IMR-90 (cell line): ENCODE data around the gene MADD. TPM values are rescaled to one million over a fixed set of nuclear protein-coding genes. Genes with fewer than 3 reads are reported as not detected.

Source experiments
- ATAC-seq: fragments of 200-7000 bp; cut with Tn5 transposase; 2 replicates; pipeline ENCODE4 v1.9.1; 2020; ENCODE audit warnings: low read depth, mild to moderate bottlenecking, moderate library complexity
- BruUV-seq: library from RNA; stranded (reverse); fragments of 400-500 nt; replicated peaks from 2 replicates; lab custom pipeline; 2021; lab: Mats Ljungman, UMichigan
- CTCF ChIA-PET: fragments of 300-600 bp; formaldehyde crosslinking; extraction: SDS; loops from one replicate; lab custom pipeline; 2021; ENCODE audit warnings: antibody characterized with exemption; lab: Yijun Ruan, JAX
- POLR2A ChIA-PET: fragments of 300-600 bp; sonication (Branson Sonifier 250); formaldehyde crosslinking; loops from one replicate; lab custom pipeline; 2022; ENCODE audit warnings: antibody characterized with exemption; ENCODE audit not compliant: unreplicated experiment; lab: Charles Lee
- DNase-seq: peaks from one replicate; pipeline ENCODE4 v3.0.0; 2013
- H2AFZ ChIP-seq: replicated peaks from 2 replicates; pipeline ENCODE3; 2013; ENCODE audit warnings: low read length, mild to moderate bottlenecking; ENCODE audit not compliant: poor library complexity
- H2AK5ac ChIP-seq: 2 replicates; pipeline ENCODE4 v1.6.1; 2013; ENCODE audit warnings: low read depth, low read length, inconsistent platforms
- H2AK9ac ChIP-seq: replicated peaks from 2 replicates; pipeline ENCODE3; 2013; ENCODE audit warnings: mild to moderate bottlenecking, low read depth, low read length, moderate library complexity; ENCODE audit not compliant: poor library complexity
- H2BK120ac ChIP-seq: 2 replicates; pipeline ENCODE4 v1.6.1; 2013; ENCODE audit warnings: low read depth, low read length, inconsistent platforms
- H2BK15ac ChIP-seq: 3 replicates; pipeline ENCODE4 v1.6.1; 2013; ENCODE audit warnings: low read depth, low read length, inconsistent platforms
- H2BK20ac ChIP-seq: 2 replicates; pipeline ENCODE4 v1.6.1; 2013; ENCODE audit warnings: low read depth, mild to moderate bottlenecking, inconsistent platforms, low read length, moderate library complexity
- H2BK5ac ChIP-seq: 2 replicates; pipeline ENCODE4 v1.6.1; 2013; ENCODE audit warnings: mild to moderate bottlenecking, low read depth, low read length, inconsistent platforms; ENCODE audit not compliant: poor library complexity, severe bottlenecking
- H3K14ac ChIP-seq: replicated peaks from 2 replicates; pipeline ENCODE4 v1.6.1; 2013; ENCODE audit warnings: low read depth, low read length, inconsistent platforms
- H3K18ac ChIP-seq: 2 replicates; pipeline ENCODE4 v1.6.1; 2013; ENCODE audit warnings: low read depth, low read length, control low read depth
- H3K23ac ChIP-seq: 2 replicates; pipeline ENCODE4 v1.6.1; 2013; ENCODE audit warnings: low read depth, low read length, inconsistent platforms
- H3K27ac ChIP-seq: 2 replicates; pipeline ENCODE4 v1.5.1; 2013; ENCODE audit warnings: mild to moderate bottlenecking, control low read depth, low read length; ENCODE audit not compliant: insufficient read depth
- H3K27me3 ChIP-seq: 2 replicates; pipeline ENCODE4 v1.6.1; 2013; ENCODE audit warnings: low read length; ENCODE audit not compliant: control insufficient read depth, insufficient read depth
- H3K36me3 ChIP-seq: 2 replicates; pipeline ENCODE4 v1.6.1; 2013; ENCODE audit warnings: low read length, mixed read lengths; ENCODE audit not compliant: control insufficient read depth, insufficient read depth
- H3K4ac ChIP-seq: 2 replicates; pipeline ENCODE4 v1.6.1; 2013; ENCODE audit warnings: low read depth, low read length, inconsistent platforms
- H3K4me1 ChIP-seq: 2 replicates; pipeline ENCODE4 v1.6.1; 2013; ENCODE audit warnings: low read length, mixed read lengths; ENCODE audit not compliant: control insufficient read depth, insufficient read depth
- H3K4me2 ChIP-seq: 2 replicates; pipeline ENCODE4 v1.6.1; 2013; ENCODE audit warnings: low read depth, mild to moderate bottlenecking, control low read depth, low read length, moderate library complexity
- H3K4me3 ChIP-seq: 2 replicates; pipeline ENCODE4 v1.5.1; 2013; ENCODE audit warnings: low read depth, mild to moderate bottlenecking, control low read depth, low read length, moderate library complexity; ENCODE audit not compliant: insufficient read depth
- H3K56ac ChIP-seq: 2 replicates; pipeline ENCODE4 v1.6.1; 2013; ENCODE audit warnings: low read length, inconsistent platforms; ENCODE audit not compliant: insufficient read depth; ENCODE audit errors: extremely low read depth
- H3K79me1 ChIP-seq, 2 experiments: 2 replicates each; pipeline ENCODE4 v1.6.1; 2013; ENCODE audit warnings: low read length in 2 of 2, inconsistent platforms in 1 of 2, low read depth in 1 of 2
- H3K9ac ChIP-seq: 2 replicates; pipeline ENCODE4 v1.6.1; 2013; ENCODE audit warnings: low read depth, low read length, control low read depth
- H3K9me1 ChIP-seq: 2 replicates; pipeline ENCODE4 v1.6.1; 2013; ENCODE audit warnings: low read length, inconsistent platforms; ENCODE audit not compliant: insufficient read depth
- H3K9me3 ChIP-seq: 2 replicates; pipeline ENCODE4 v1.6.1; 2013; ENCODE audit warnings: low read length; ENCODE audit not compliant: control insufficient read depth, insufficient read depth
- H4K20me1 ChIP-seq: 2 replicates; pipeline ENCODE4 v1.6.1; 2013; ENCODE audit warnings: low read length, inconsistent platforms; ENCODE audit not compliant: insufficient read depth
- H4K5ac ChIP-seq: 2 replicates; pipeline ENCODE4 v1.6.1; 2013; ENCODE audit warnings: mild to moderate bottlenecking, low read depth, low read length, control low read depth
- H4K8ac ChIP-seq, 2 experiments: 2 replicates each; pipeline ENCODE4 v1.6.1; 2013; ENCODE audit warnings: low read depth in 2 of 2, low read length in 2 of 2, control low read depth in 1 of 2, inconsistent platforms in 1 of 2
- H4K91ac ChIP-seq: 2 replicates; pipeline ENCODE4 v1.6.1; 2013; ENCODE audit warnings: low read depth, low read length, inconsistent platforms; ENCODE audit not compliant: insufficient read depth
- BHLHE40 ChIP-seq: fragments of 150-350 bp; IDR thresholded peaks from 2 replicates; pipeline ENCODE4 v1.6.1; 2016; ENCODE audit warnings: mild to moderate bottlenecking, low read depth, low read length
- CHD1 ChIP-seq: IDR thresholded peaks from 2 replicates; pipeline ENCODE4 v1.6.1; 2012; ENCODE audit warnings: low read depth, low read length, improper control_type of control experiment
- FOS ChIP-seq: fragments of 150-350 bp; IDR thresholded peaks from 2 replicates; pipeline ENCODE4 v1.6.1; 2016; ENCODE audit warnings: low read depth, low read length
- MAFK ChIP-seq: IDR thresholded peaks from 2 replicates; pipeline ENCODE4 v1.6.1; 2012; ENCODE audit warnings: low read depth, low read length, improper control_type of control experiment
- MAZ ChIP-seq: IDR thresholded peaks from 2 replicates; pipeline ENCODE4 v1.6.1; 2012; ENCODE audit warnings: low read depth, mild to moderate bottlenecking, low read length, improper control_type of control experiment, moderate library complexity, borderline replicate concordance
- MXI1 ChIP-seq: IDR thresholded peaks from 2 replicates; pipeline ENCODE4 v1.6.1; 2012; ENCODE audit warnings: low read depth, mild to moderate bottlenecking, low read length, moderate library complexity, borderline replicate concordance
- NFE2L2 ChIP-seq: fragments of 150-350 bp; IDR thresholded peaks from 2 replicates; pipeline ENCODE4 v1.6.1; 2016; ENCODE audit warnings: low read depth, mild to moderate bottlenecking, low read length
- POLR2A ChIP-seq: IDR thresholded peaks from 2 replicates; pipeline ENCODE4 v1.6.1; 2012; ENCODE audit warnings: mild to moderate bottlenecking, low read depth, low read length
- RCOR1 ChIP-seq: IDR thresholded peaks from 2 replicates; pipeline ENCODE4 v1.6.1; 2012; ENCODE audit warnings: mild to moderate bottlenecking, low read length, improper control_type of control experiment; ENCODE audit not compliant: insufficient replicate concordance
- RFX5 ChIP-seq: IDR thresholded peaks from 2 replicates; pipeline ENCODE4 v1.8.0; 2012; ENCODE audit warnings: low read depth, mild to moderate bottlenecking, low read length, moderate library complexity
- SMC3 ChIP-seq: fragments of 150-350 bp; IDR thresholded peaks from 2 replicates; pipeline ENCODE4 v1.6.1; 2016; ENCODE audit warnings: low read depth, mild to moderate bottlenecking, antibody characterized with exemption, low read length, moderate library complexity
- WGBS, 2 experiments: methylation state at CpG; one replicate each; pipeline versions ENCODE4 v1.1.5 to v1.1.7; 2013; ENCODE audit warnings: missing lambda C conversion rate in 2 of 2; ENCODE audit not compliant: insufficient read length in 1 of 2; ENCODE audit errors: extremely low coverage in 2 of 2; 5-methylcytosine and 5-hydroxymethylcytosine counted together
- dilution Hi-C: fragments of 300-500 bp; cut with HindIII; formaldehyde crosslinking; loops from one replicate; pipeline ENCODE4 v1.14.3; 2018; ENCODE audit warnings: low sequenced_read_pairs; ENCODE audit not compliant: unreplicated experiment
- in situ Hi-C: fragments of 300-500 bp; cut with MboI; formaldehyde crosslinking; loops from 3 replicates; pipeline ENCODE4 v1.14.3; 2019; ENCODE audit warnings: low sequenced_read_pairs, inconsistent platforms, mixed read lengths
- intact Hi-C: fragments of 100-400 bp; cut with micrococcal nuclease; formaldehyde crosslinking; loops from 2 replicates; pipeline ENCODE4 v1.10.0; 2022
- polyA plus RNA-seq, 3 experiments: library from polyadenylated mRNA; depleted of rRNA; stranded (reverse); fragments of >200 nt; gene quantifications; 2 replicates each; pipeline ENCODE4 v1.2.3, GENCODE V29; 2012; ENCODE audit warnings: low replicate concordance in 1 of 3
- total RNA-seq: library from RNA; depleted of rRNA; stranded (reverse); fragments of >200 nt; gene quantifications from 2 replicates; pipeline ENCODE4 v1.2.3, GENCODE V29; 2012
- TF ChIP-seq, protein P1 (sequence below): fragments of 150-350 bp; IDR thresholded peaks from 2 replicates; pipeline ENCODE4 v1.6.1; 2017; ENCODE audit warnings: mild to moderate bottlenecking, antibody characterized with exemption, low read length, low read depth
- TF ChIP-seq, protein P2 (sequence below): fragments of 150-350 bp; IDR thresholded peaks from 2 replicates; pipeline ENCODE4 v1.6.1; 2016; ENCODE audit warnings: low read depth, mild to moderate bottlenecking, low read length, moderate library complexity, borderline replicate concordance

MADD gene
- total and polyA plus RNA-seq, 2 of the 4 experiments (the other 2 are of a cell fraction): 13.3 to 16.4 TPM

DNA sequence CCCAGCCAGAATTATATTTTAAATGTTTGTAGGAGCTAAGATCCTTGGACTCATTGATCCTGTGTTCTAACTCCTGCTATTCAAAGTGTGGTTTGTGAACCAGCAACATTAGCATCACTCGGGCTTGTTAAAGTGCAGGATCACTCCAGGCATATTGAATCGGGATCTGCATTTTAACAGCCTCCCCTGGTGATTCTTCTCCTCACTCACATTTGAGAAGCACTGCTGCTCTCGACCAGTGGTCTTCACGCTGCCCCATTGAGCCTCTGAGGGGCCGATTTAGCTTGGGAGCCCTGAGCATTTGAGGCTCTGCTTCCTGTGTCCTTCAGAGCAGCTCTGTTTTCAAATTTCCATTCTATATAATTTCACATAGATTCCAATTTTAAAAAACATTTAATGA is 10.9 kb downstream of the MADD start:
- WGBS, 2 experiments: 67% methylated on average over 3 of the region's 5 CpGs; no CpG with 5 or more reads in 1 of the 2 experiments
- no peak overlapping the region for H4K8ac ChIP-seq
- H3K9ac ChIP-seq: no peak overlapping the region
- H3K27me3 ChIP-seq: no peaks in the 10 kb centered on the region
- no peak overlapping the region for H4K5ac ChIP-seq
- H2BK5ac ChIP-seq: no peak overlapping the region
- H3K9me1 ChIP-seq: peaks cover 5% of the 10 kb centered on the region; the same call in 1 of the 2 replicates
- TF ChIP-seq MAFK (no peak), RCOR1 (no peak), BHLHE40 (no peak), SMC3 (no peak), MXI1 (no peak), RFX5 (no peak), CHD1 (no peak), NFE2L2 (no peak), POLR2A (no peak), FOS (no peak), MAZ (no peak)
- TF ChIP-seq, protein P1, sequence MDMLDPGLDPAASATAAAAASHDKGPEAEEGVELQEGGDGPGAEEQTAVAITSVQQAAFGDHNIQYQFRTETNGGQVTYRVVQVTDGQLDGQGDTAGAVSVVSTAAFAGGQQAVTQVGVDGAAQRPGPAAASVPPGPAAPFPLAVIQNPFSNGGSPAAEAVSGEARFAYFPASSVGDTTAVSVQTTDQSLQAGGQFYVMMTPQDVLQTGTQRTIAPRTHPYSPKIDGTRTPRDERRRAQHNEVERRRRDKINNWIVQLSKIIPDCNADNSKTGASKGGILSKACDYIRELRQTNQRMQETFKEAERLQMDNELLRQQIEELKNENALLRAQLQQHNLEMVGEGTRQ: no peak
- TF ChIP-seq, protein P2, sequence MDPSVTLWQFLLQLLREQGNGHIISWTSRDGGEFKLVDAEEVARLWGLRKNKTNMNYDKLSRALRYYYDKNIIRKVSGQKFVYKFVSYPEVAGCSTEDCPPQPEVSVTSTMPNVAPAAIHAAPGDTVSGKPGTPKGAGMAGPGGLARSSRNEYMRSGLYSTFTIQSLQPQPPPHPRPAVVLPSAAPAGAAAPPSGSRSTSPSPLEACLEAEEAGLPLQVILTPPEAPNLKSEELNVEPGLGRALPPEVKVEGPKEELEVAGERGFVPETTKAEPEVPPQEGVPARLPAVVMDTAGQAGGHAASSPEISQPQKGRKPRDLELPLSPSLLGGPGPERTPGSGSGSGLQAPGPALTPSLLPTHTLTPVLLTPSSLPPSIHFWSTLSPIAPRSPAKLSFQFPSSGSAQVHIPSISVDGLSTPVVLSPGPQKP: no peak
- no peak overlapping the region for H3K23ac ChIP-seq
- H2AK9ac ChIP-seq: no peak overlapping the region
- no peak overlapping the region for H2BK120ac ChIP-seq
- H3K56ac ChIP-seq: no peak overlapping the region
- no peak overlapping the region for H3K4ac ChIP-seq
- H2BK15ac ChIP-seq: no peak overlapping the region
- H3K27ac ChIP-seq: no peak overlapping the region
- in situ Hi-C loops (no loop called here), intact Hi-C loops (no loop called here), dilution Hi-C loops (no loop called here)
- ATAC-seq (no peak), DNase-seq (no peak)
- H4K20me1 ChIP-seq: no peaks in the 10 kb centered on the region
- no peak overlapping the region for H3K4me3 ChIP-seq
- no peak overlapping the region for H2AK5ac ChIP-seq
- peaks cover 11 to 16% of the 10 kb centered on the region in 2 experiments for H3K79me1 ChIP-seq
- ChIA-PET CTCF (interaction anchor here (1.3 kb wide), 1 partner anchor 47 kb away, joined by 3 read pairs; no protein-coding TSS in a partner anchor), POLR2A (no interaction called here)
- H2AFZ ChIP-seq: no peak overlapping the region
- H3K18ac ChIP-seq: no peak overlapping the region
- H3K4me1 ChIP-seq: no peaks in the 10 kb centered on the region
- H2BK20ac ChIP-seq: no peak overlapping the region
- H3K4me2 ChIP-seq: no peak overlapping the region
- BruUV-seq: no TSS peak
- no peak overlapping the region for H3K14ac ChIP-seq
- no peaks in the 10 kb centered on the region for H3K9me3 ChIP-seq
- H4K91ac ChIP-seq: no peak overlapping the region
- H3K36me3 ChIP-seq: peaks cover 65% of the 10 kb centered on the region
